GM21526 (cell line): ENCODE results near the gene TIMM50.

Source experiments
- ATAC-seq: cut with Tn5 transposase; IDR thresholded peaks from one replicate; pipeline ENCODE4 v1.9.1; 2021; ENCODE audit warnings: moderate library complexity; ENCODE audit not compliant: unreplicated experiment, low FRiP score

Gene TIMM50

DNA sequence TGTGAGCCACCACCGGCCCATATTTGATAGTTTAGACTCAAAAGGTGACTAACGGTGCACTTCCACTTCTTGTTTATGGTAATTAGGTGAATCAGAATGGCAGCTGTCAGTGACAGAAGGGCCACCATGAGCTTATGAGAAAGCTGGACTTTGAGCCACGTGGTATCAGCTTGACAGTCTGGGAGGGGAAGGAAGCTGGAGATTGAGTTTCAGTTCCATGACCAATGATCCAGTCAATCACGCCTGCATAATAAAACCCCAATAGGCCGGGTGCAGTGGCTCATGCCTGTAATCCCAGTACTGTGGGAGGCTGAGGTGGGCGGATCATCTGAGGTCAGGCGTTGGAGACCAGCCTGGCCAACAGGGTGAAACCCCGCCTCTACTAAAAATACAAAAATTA lies 43.9 kb downstream of the TIMM50 start:
- no peak for ATAC-seq

DNA sequence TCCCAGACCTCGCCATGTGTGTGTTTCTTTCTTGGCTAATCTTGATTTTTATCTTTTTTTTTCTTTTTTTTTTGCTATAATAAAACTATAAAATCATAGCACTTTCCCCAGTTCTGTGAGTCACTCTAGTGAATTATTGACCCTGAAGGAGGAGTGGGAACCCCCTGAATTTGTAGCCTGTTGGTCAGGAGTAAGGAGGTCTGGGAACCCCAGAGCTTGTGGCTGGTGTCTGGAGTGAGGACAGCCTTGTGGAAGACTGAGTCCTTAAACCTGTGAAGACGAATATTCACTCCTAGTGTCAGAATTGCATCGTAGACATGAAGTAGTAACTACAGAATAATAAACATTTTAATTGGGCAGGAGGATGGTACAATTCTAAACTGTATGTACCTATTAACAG lies 44.6 kb downstream of the TIMM50 start:
- ATAC-seq: no peak

DNA sequence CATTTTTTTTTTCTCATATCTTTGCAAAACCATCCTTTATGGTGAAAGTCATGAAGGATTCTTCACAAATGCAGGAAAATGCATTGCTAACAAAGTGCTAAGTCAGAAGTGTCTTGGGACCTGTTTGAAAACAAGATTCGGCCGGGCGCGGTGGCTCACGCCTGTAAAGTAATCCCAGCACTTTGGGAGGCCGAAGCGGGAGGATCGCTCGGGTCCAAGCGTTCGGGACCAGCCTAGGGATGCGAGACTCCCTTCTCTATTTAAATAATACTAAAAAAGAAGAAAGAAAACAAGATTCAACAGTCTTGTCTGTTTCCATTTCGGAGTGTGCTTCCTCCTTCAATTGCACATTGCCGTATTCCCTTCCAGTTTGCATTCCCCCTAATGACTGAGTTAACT lies 51.2 kb downstream of the TIMM50 start:
- ATAC-seq: no peak

DNA sequence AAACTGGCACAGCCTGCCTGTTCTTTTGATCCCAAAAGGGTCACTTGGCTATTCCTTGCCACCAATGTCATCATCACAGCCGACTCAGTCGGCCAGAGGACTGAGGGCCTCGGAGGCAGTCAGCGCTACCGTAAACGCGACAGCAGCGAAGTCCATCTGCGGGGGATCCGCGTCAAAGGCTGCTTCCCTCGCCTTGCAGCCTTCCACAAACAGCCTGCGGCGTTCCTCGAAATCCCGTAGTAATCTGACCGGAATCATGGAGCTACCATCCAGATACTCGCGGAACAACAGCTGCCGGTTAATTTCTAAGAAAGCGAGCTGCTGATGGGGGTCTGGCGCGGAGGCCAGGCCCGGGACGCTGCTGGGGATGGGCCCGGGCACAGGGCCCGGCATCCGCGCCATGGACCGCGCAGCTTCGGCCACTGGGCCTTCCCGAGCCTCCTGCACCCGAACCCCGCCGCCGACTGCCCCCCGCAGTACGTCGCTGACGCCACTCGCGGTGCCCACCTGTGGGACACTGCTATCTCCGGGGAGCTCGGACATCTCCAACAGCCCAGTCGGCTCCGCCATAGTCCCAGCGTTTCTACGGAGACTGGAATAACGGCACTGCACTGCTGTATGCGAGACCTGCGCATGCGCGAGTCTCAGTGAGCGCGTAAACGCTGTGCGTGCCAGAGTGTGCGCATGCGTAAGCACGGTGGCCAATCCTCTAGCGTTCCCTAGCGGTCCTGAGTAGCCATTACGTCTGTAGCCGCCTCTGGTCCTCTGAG lies 51.8 kb downstream of the TIMM50 start, which contains the start of gene EID2B:
Gene EID2B, minus strand, starts transcription at position 620 of the 770 bp plus-strand sequence. Its CDS starts 50 bp downstream, at position 570.
- ATAC-seq: peak; percentile 83

DNA sequence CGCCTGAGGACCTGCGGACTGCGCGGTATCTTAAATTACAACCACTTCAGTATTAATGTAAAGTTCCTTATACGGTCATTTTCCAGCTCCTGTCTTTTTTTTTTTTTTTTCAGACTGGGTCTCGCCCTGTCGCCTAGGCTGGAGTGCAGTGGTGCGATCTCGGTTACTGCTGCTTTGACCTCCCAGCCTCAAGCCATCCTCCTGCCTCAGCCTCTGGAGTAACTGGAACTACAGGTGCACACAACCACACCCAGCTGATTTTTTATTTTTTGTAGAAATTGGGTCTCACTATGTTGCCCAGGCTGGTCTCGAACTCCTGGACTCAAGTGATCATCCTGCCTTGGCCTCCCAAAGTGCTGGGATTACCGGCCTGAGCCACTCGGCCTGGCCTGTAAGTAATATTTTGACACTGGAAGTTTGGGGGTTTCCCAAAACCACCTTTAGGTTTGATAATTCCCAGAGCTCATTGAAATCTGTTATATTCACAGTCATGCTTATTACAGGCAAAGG lies 52.4 kb downstream of the TIMM50 start:
- ATAC-seq: no peak

DNA sequence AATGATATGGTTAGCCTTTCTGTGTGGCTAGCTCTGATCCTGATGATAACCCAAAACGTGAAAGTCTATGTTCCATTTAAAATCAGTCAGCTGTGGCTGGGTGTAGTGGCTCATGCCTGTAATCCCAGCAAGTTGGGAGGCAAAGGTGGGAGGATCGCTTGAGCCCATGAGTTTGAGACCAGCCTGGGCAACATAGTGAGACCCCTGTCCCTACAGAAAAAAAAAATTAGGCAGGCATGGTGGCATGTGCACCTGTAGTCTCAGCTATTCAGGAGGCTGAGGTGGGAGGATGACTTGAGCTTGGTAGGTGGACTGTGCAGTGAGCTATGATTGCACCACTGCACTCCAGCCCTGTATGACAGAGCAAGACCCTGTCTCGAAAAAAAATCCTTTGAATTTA lies 53.2 kb downstream of the TIMM50 start:
- ATAC-seq: no peak

DNA sequence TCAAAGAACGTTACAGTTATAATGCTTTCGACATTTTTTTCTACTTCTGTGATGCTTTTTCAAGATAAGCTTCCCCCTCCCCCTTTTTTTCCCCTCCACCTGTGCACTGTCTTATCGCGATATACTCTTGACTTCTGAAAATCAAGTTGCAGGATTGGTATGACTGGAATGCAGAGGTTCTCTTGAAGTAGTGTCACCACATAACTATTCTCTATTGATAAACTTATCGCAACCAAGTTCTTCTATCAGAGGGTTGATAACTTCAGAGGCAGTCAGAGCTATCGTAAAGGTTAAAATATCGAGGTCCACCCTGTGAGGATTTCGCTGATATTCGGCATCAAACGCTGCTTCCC lies 58.5 kb downstream of the TIMM50 start:
- ATAC-seq: peak; percentile 5

DNA sequence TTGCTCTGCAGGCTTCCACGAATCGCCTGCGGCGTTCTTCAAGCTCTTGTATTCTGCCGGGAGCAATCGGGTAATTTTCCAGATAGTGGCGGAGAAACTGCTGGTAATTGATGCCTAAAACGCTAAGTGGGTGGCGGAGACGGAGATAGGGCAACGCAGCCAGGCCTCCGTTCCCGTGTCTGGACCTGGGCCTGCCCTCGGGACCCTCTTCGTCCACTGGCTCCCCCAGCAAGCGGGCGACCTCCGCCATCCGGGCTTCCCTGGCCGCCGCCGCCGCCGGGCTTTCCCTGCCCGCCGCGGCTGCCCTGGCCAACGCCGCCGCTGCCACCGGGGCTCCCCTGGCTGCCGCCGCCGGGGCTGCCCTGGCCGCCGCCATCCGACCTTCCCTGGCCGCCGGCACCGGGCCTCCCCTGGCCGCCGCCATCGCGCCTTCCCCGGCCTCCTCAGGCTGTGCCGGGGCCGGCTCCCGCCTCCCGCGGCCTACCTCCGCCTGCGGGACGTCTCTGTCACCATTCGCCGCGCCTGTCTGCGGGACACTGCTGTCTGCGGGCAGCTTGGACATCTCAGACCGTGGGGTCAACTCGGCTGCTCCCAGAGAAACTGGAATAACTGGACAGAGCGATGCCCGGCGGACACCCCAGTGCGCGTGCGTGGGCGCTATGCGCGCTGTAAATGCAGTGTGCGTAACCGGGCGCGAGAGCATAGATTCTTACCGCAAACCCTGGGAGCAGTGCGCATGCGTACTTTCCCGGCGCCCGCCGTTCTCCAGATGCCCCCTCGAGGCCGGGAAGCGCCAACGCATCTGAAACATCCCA lies 59.1 kb downstream of the TIMM50 start, which contains the start of gene EID2:
Gene EID2, minus strand, starts transcription at position 644 of the 815 bp plus-strand sequence. Its CDS starts 82 bp downstream, at position 562.
- peak; percentile 69 for ATAC-seq

DNA sequence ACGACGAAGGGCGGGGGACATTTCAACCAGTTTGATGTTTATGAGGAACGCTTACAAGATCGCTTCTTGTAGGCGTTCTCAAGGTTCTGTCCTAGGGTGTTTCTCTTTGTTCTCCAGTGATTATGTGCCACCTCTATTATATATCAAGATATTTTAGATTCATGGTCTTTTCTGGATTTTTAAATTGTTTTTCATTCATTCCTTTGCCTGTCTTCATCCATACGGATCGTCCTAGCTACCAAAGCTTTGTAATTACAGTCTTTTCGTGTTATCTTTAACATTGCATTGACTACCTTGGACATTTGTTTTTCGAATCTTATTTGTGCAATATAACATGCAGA lies 59.7 kb downstream of the TIMM50 start:
- ATAC-seq: no peak
